ENCODE results near the gene CAPG.

The CAPG gene

GRCh38 chr2:85421260-85422071 is 11.3 kb upstream of the CAPG start:
- Histone ChIP-seq H3K9me3 (ENCODE audit: control extremely low read depth in 1 of 5, control insufficient read depth in 4 of 5, insufficient read depth in 2 of 5, low read depth in 1 of 5, low read length in 4 of 5) (no peaks in the 10 kb centered on the region), H3K4me1 (ENCODE audit: control extremely low read depth in 1 of 4, control insufficient read depth in 4 of 4, insufficient read depth in 4 of 4, low read length in 3 of 4) (peaks cover 1 to 52% (median 34%) of the 10 kb centered on the region in 4 experiments), H3K4me3 (ENCODE audit: control insufficient read depth in 1 of 7, extremely low read depth in 1 of 7, insufficient read depth in 4 of 7, low read depth in 2 of 7, low read length in 6 of 7) (no peak overlapping the region), H3K27me3 (replicated peaks in 2 of 5; ENCODE audit: control insufficient read depth in 4 of 5, insufficient read depth in 5 of 5, low read length in 4 of 5) (no peaks in the 10 kb centered on the region), H3K27ac (ENCODE audit: insufficient read depth in 1 of 2, low read depth in 1 of 2, low read length in 2 of 2, poor library complexity in 1 of 2, severe bottlenecking in 2 of 2) (peak overlapping the region in 1 of 2 experiments; percentile 18), H3K36me3 (ENCODE audit: control insufficient read depth in 4 of 4, insufficient read depth in 4 of 4, low read length in 3 of 4) (no peaks in the 10 kb centered on the region)
- POLR2A ChIA-PET, result interaction anchor here (3.1 kb wide), 1 partner anchor 117 kb away, joined by 13 read pairs; the partner anchor contains the start of gene MAT2A
- no peak for DNase-seq
- 79% methylated on average over 7 of the region's 13 CpGs for WGBS (ENCODE audit: insufficient coverage)
- CTCF ChIA-PET, result interaction anchor here (1.0 to 21.4 kb wide), 18 partner anchors 8 to 138 kb away, joined by 3 to 584 read pairs (median 5); partner anchors contain the start of genes GGCX and MAT2A

GRCh38 chr2:85420536-85421259 is 10.5 kb upstream of the CAPG start:
- peak; percentile 80 to 89 (median 86) for DNase-seq
- ChIA-PET CTCF (interaction anchor here (1.0 to 21.4 kb wide), 26 partner anchors 9 to 144 kb away, joined by 3 to 584 read pairs (median 6); partner anchors contain the start of genes CAPG, GGCX and MAT2A), POLR2A (interaction anchor here (3.1 kb wide), 1 partner anchor 118 kb away, joined by 13 read pairs; the partner anchor contains the start of gene MAT2A)
- 38% methylated on average over 19 of the region's 22 CpGs for WGBS (ENCODE audit: insufficient coverage)
- Histone ChIP-seq H3K9me3 (ENCODE audit: control extremely low read depth in 1 of 5, control insufficient read depth in 4 of 5, insufficient read depth in 2 of 5, low read depth in 1 of 5, low read length in 4 of 5) (no peaks in the 10 kb centered on the region), H3K36me3 (ENCODE audit: control insufficient read depth in 4 of 4, insufficient read depth in 4 of 4, low read length in 3 of 4) (no peaks in the 10 kb centered on the region), H3K4me1 (ENCODE audit: control extremely low read depth in 1 of 4, control insufficient read depth in 4 of 4, insufficient read depth in 4 of 4, low read length in 3 of 4) (peaks cover 1 to 52% (median 34%) of the 10 kb centered on the region in 4 experiments), H3K4me3 (ENCODE audit: control insufficient read depth in 1 of 7, extremely low read depth in 1 of 7, insufficient read depth in 4 of 7, low read depth in 2 of 7, low read length in 6 of 7) (peak overlapping the region in 3 of 7 experiments; percentile 44 to 73 (median 54)), H3K27ac (ENCODE audit: insufficient read depth in 1 of 2, low read depth in 1 of 2, low read length in 2 of 2, poor library complexity in 1 of 2, severe bottlenecking in 2 of 2) (peak overlapping the region in 1 of 2 experiments; percentile 63), H3K27me3 (replicated peaks in 2 of 5; ENCODE audit: control insufficient read depth in 4 of 5, insufficient read depth in 5 of 5, low read length in 4 of 5) (no peaks in the 10 kb centered on the region)

DNA sequence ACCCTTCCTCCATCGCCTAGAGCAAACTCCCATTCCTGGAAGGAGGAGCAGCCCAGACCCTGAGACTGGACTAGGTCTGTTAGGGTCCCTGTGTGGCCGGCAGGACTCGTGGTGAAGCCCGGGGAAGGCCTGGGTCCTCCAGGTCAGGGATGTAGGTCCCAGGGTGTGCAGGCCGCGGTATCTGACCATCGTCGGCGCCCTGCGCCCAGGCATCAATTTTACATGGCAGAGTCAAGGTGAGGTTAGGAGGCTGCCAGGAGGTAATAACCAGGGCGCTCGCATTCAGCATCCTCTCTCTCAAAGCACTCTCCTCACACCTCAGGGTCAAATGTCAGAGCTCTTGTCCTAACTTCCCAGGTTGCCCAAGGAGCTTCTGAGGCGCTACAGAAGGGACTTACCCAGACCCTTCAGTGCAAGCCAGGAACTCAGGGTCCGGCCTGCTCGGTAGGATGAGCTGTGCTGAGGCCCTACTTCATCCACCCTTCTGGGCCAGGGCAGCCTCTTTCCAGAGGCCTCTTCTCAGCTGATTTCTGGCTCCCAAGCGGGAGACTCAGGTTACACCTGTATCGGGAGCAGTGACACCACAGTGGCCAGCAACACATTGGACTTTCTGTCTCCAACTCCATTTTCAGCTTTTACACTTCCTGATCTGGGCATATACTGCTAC is 9.0 kb upstream of the CAPG start:
- H3K36me3 ChIP-seq (ENCODE audit: control insufficient read depth in 4 of 4, insufficient read depth in 4 of 4, low read length in 3 of 4), result no peaks in the 10 kb centered on the region
- no peaks in the 10 kb centered on the region for H3K9me3 ChIP-seq (ENCODE audit: control extremely low read depth in 1 of 5, control insufficient read depth in 4 of 5, insufficient read depth in 2 of 5, low read depth in 1 of 5, low read length in 4 of 5)
- 79% methylated on average over 8 of the region's 17 CpGs for WGBS (ENCODE audit: insufficient coverage)
- ChIA-PET POLR2A (interaction anchor here (0.7 to 3.1 kb wide), 8 partner anchors 9 to 133 kb away, joined by 3 to 13 read pairs (median 4); partner anchors contain the start of genes CAPG, ELMOD3, MAT2A and RETSAT), CTCF (interaction anchor here (0.7 to 21.4 kb wide), 21 partner anchors 9 to 218 kb away, joined by 3 to 584 read pairs (median 6); partner anchors contain the start of genes CAPG, GGCX, MAT2A and TMEM150A)
- H3K27ac ChIP-seq (ENCODE audit: insufficient read depth in 1 of 2, low read depth in 1 of 2, low read length in 2 of 2, poor library complexity in 1 of 2, severe bottlenecking in 2 of 2), result peak overlapping the region; percentile 86 to 89
- peak overlapping the region; percentile 76 to 96 (median 84) for H3K4me3 ChIP-seq (ENCODE audit: control insufficient read depth in 1 of 7, extremely low read depth in 1 of 7, insufficient read depth in 4 of 7, low read depth in 2 of 7, low read length in 6 of 7)
- no peak for DNase-seq
- H3K27me3 ChIP-seq (replicated peaks in 2 of 5; ENCODE audit: control insufficient read depth in 4 of 5, insufficient read depth in 5 of 5, low read length in 4 of 5), result no peaks in the 10 kb centered on the region
- peaks cover 1 to 66% (median 46%) of the 10 kb centered on the region in 4 experiments for H3K4me1 ChIP-seq (ENCODE audit: control extremely low read depth in 1 of 4, control insufficient read depth in 4 of 4, insufficient read depth in 4 of 4, low read length in 3 of 4)

- CTCF ChIA-PET, result interaction anchor here (1.9 to 21.4 kb wide), 9 partner anchors 10 to 141 kb away, joined by 5 to 584 read pairs (median 13); partner anchors contain the start of genes GGCX and MAT2A
- Histone ChIP-seq H3K36me3 (ENCODE audit: control insufficient read depth in 4 of 4, insufficient read depth in 4 of 4, low read length in 3 of 4) (no peaks in the 10 kb centered on the region), H3K4me1 (ENCODE audit: control extremely low read depth in 1 of 4, control insufficient read depth in 4 of 4, insufficient read depth in 4 of 4, low read length in 3 of 4) (peaks cover 1 to 66% (median 49%) of the 10 kb centered on the region in 4 experiments), H3K27me3 (replicated peaks in 2 of 5; ENCODE audit: control insufficient read depth in 4 of 5, insufficient read depth in 5 of 5, low read length in 4 of 5) (no peaks in the 10 kb centered on the region), H3K9me3 (ENCODE audit: control extremely low read depth in 1 of 5, control insufficient read depth in 4 of 5, insufficient read depth in 2 of 5, low read depth in 1 of 5, low read length in 4 of 5) (no peaks in the 10 kb centered on the region), H3K4me3 (ENCODE audit: control insufficient read depth in 1 of 7, extremely low read depth in 1 of 7, insufficient read depth in 4 of 7, low read depth in 2 of 7, low read length in 6 of 7) (peak within 1 kb of the TSS; percentile 76 to 96 (median 84)), H3K27ac (ENCODE audit: insufficient read depth in 1 of 2, low read depth in 1 of 2, low read length in 2 of 2, poor library complexity in 1 of 2, severe bottlenecking in 2 of 2) (peak within 1 kb of the TSS; percentile 86 to 89)
- 42% methylated on average over 18 of the region's 57 CpGs for WGBS (ENCODE audit: insufficient coverage)
- DNase-seq, result peak; percentile 81 to 90 (median 88)
- POLR2A ChIA-PET, result interaction anchor here (0.7 to 3.1 kb wide), 8 partner anchors 9 to 134 kb away, joined by 3 to 13 read pairs (median 4); partner anchors contain the start of genes CAPG, ELMOD3, MAT2A and RETSAT
Measured at GRCh38 chr2:85418132-85419008, 8.2 kb upstream of the CAPG start, which contains the start of gene SH2D6. Gene SH2D6, plus strand, starts transcription at chr2:85418714. Its CDS starts 10,752 bp downstream, at chr2:85429466.

GRCh38 chr2:85415980-85416650 is 5.9 kb upstream of the CAPG start:
- H3K4me1 ChIP-seq (ENCODE audit: control extremely low read depth in 1 of 4, control insufficient read depth in 4 of 4, insufficient read depth in 4 of 4, low read length in 3 of 4), result peaks cover 5 to 72% (median 56%) of the 10 kb centered on the region in 4 experiments

More at GRCh38 chr2:85415980-85416650, 5.9 kb upstream of the CAPG start:
- Histone ChIP-seq H3K27me3 (replicated peaks in 2 of 5; ENCODE audit: control insufficient read depth in 4 of 5, insufficient read depth in 5 of 5, low read length in 4 of 5) (no peaks in the 10 kb centered on the region), H3K9me3 (ENCODE audit: control extremely low read depth in 1 of 5, control insufficient read depth in 4 of 5, insufficient read depth in 2 of 5, low read depth in 1 of 5, low read length in 4 of 5) (no peaks in the 10 kb centered on the region), H3K4me3 (ENCODE audit: control insufficient read depth in 1 of 7, extremely low read depth in 1 of 7, insufficient read depth in 4 of 7, low read depth in 2 of 7, low read length in 6 of 7) (no peak overlapping the region), H3K27ac (ENCODE audit: insufficient read depth in 1 of 2, low read depth in 1 of 2, low read length in 2 of 2, poor library complexity in 1 of 2, severe bottlenecking in 2 of 2) (no peak overlapping the region), H3K36me3 (ENCODE audit: control insufficient read depth in 4 of 4, insufficient read depth in 4 of 4, low read length in 3 of 4) (no peaks in the 10 kb centered on the region)
- WGBS (ENCODE audit: insufficient coverage), result 96% methylated on average over 12 of the region's 12 CpGs
- ChIA-PET CTCF (interaction anchor here (0.8 to 1.5 kb wide), 9 partner anchors 10 to 178 kb away, joined by 3 to 4 read pairs (median 3); no protein-coding TSS in a partner anchor), POLR2A (no interaction called here)
- DNase-seq, result no peak
